Testis (tissue), 3 donors: ENCODE measurements around the gene SNRPB. TPM values are rescaled to one million over a fixed set of nuclear protein-coding genes. Genes with fewer than 3 reads are reported as not detected.

Source experiments
- DNase-seq: peaks from one replicate; pipeline ENCODE4 v3.0.0-alpha.2; 2019
- H3K27ac ChIP-seq, 2 donors: fragments of 200-600 bp; sonication (generic); one replicate each; pipeline ENCODE4 v1.5.1; 2019
- H3K27me3 ChIP-seq: fragments of 200-600 bp; sonication (generic); one replicate; pipeline ENCODE4 v1.5.1; 2019
- H3K36me3 ChIP-seq: fragments of 200-600 bp; sonication (generic); one replicate; pipeline ENCODE4 v1.5.1; 2017; ENCODE audit warnings: low read depth; ENCODE audit errors: missing control alignments
- H3K4me1 ChIP-seq: fragments of 200-600 bp; sonication (generic); one replicate; pipeline ENCODE4 v1.5.1; 2019
- H3K4me3 ChIP-seq, 2 donors: fragments of 200-600 bp; sonication (generic); one replicate each; pipeline ENCODE4 v1.5.1; 2017 to 2019
- H3K9me3 ChIP-seq: fragments of 200-600 bp; sonication (generic); one replicate; pipeline ENCODE4 v1.5.1; 2017
- CTCF ChIP-seq, 3 experiments: fragments of 450-650 bp in 2 of 3; fragments of 200-600 bp in 1 of 3; sonication (generic) in 1 of 3; IDR thresholded peaks; one replicate each; pipeline ENCODE4 v1.5.1; 2016 to 2019; ENCODE audit warnings: antibody characterized with exemption in 3 of 3, mild to moderate bottlenecking in 2 of 3, moderate library complexity in 1 of 3
- POLR2A ChIP-seq: fragments of 450-650 bp; IDR thresholded peaks from one replicate; pipeline ENCODE4 v1.6.1; 2017; ENCODE audit warnings: antibody characterized with exemption, mild to moderate bottlenecking, moderate library complexity
- WGBS, 2 donors: methylation state at CpG; one replicate each; pipeline ENCODE4 v1.1.5; 2018; 5-methylcytosine and 5-hydroxymethylcytosine counted together
- intact Hi-C: fragments of 100-400 bp; cut with DNase I; formaldehyde crosslinking; loops from one replicate; pipeline ENCODE4 v1.15.1; 2023; ENCODE audit warnings: low total_unique reads
- polyA plus RNA-seq: library from polyadenylated mRNA; stranded (reverse); fragments of 350-450 nt; fragmentation: Illumina TruSeq; extraction: RNeasy Lipid Tissue Mini Kit (QIAGEN cat#74804); gene quantifications from one replicate; pipeline ENCODE4 v1.2.3, GENCODE V29; 2014; ENCODE audit warnings: low read depth, low replicate concordance; ENCODE audit not compliant: insufficient read depth
- total RNA-seq, 2 donors: library from RNA; depleted of rRNA; stranded (reverse); fragments of >200 nt; gene quantifications; one replicate each; pipeline ENCODE4 v1.2.3, GENCODE V29; 2016

Gene SNRPB
- total and polyA plus RNA-seq, 3 donors from 2014 or later, result 140 to 207 (median 171) TPM

GRCh38 chr20:2446845-2447244, 23.7 kb downstream of the SNRPB start:
- Histone ChIP-seq H3K27ac (no peak overlapping the region), H3K4me3 (no peak overlapping the region), H3K36me3 (no peaks in the 10 kb centered on the region), H3K4me1 (no peaks in the 10 kb centered on the region), H3K27me3 (no peaks in the 10 kb centered on the region), H3K9me3 (no peaks in the 10 kb centered on the region)
- DNase-seq, result no peak
- intact Hi-C loops, result no loop called here
- no peak for TF ChIP-seq CTCF (IDR thresholded peaks at IDR 0.05)
- no peak for TF ChIP-seq POLR2A
- 57 to 70% methylated on average over 4 of the region's 4 CpGs for whole genome bisulfite sequencing, 2 donors

- Histone ChIP-seq H3K36me3 (no peaks in the 10 kb centered on the region), H3K27ac (no peak overlapping the region), H3K4me3 (no peak overlapping the region), H3K9me3 (no peaks in the 10 kb centered on the region), H3K4me1 (no peaks in the 10 kb centered on the region), H3K27me3 (no peaks in the 10 kb centered on the region)
- 57 to 73% methylated on average over 1 of the region's 1 CpG for WGBS, 2 donors
- intact Hi-C loops, result no loop called here
- TF ChIP-seq POLR2A (no peak), CTCF (IDR thresholded peaks at IDR 0.05) (no peak)
- no peak for DNase-seq
Measured at GRCh38 chr20:2431185-2431584, 39.4 kb downstream of the SNRPB start.

GRCh38 chr20:2430538-2430937, 40.1 kb downstream of the SNRPB start:
- Histone ChIP-seq H3K27ac (no peak overlapping the region), H3K4me1 (no peaks in the 10 kb centered on the region), H3K4me3 (no peak overlapping the region), H3K27me3 (no peaks in the 10 kb centered on the region), H3K9me3 (no peaks in the 10 kb centered on the region), H3K36me3 (no peaks in the 10 kb centered on the region)
- 86 to 90% methylated on average over 3 to 4 of the region's 4 CpGs for WGBS, 2 donors
- intact Hi-C loops, result no loop called here
- TF ChIP-seq POLR2A (no peak), CTCF (IDR thresholded peaks at IDR 0.05) (no peak)
- no peak for DNase-seq

GRCh38 chr20:2429051-2429450, 41.5 kb downstream of the SNRPB start:
- H3K9me3 ChIP-seq, result no peaks in the 10 kb centered on the region
- DNase-seq, result no peak
- WGBS, 2 donors, result 74 to 79% methylated on average over 6 of the region's 6 CpGs
- no peaks in the 10 kb centered on the region for H3K4me1 ChIP-seq
- no peaks in the 10 kb centered on the region for H3K27me3 ChIP-seq
- intact Hi-C loops, result no loop called here
- TF ChIP-seq POLR2A (no peak), CTCF (IDR thresholded peaks at IDR 0.05) (no peak)
- no peak overlapping the region for H3K4me3 ChIP-seq
- no peaks in the 10 kb centered on the region for H3K36me3 ChIP-seq
- H3K27ac ChIP-seq, result no peak overlapping the region

- Histone ChIP-seq H3K27me3 (no peaks in the 10 kb centered on the region), H3K9me3 (no peaks in the 10 kb centered on the region), H3K4me3 (no peak overlapping the region), H3K4me1 (no peaks in the 10 kb centered on the region), H3K27ac (no peak overlapping the region), H3K36me3 (no peaks in the 10 kb centered on the region)
- WGBS, 2 donors, result 87% methylated on average over 5 of the region's 5 CpGs
- intact Hi-C loops, result no loop called here
- no peak for TF ChIP-seq CTCF (IDR thresholded peaks at IDR 0.05)
- no peak for DNase-seq
Measured at GRCh38 chr20:2421247-2421646, 49.3 kb downstream of the SNRPB start.
